Measurements from ENCODE around the gene PCDHB3.
A peak's percentile ranks its signal among the peaks of the same experiment; 100 is the strongest.

The PCDHB3 gene

DNA sequence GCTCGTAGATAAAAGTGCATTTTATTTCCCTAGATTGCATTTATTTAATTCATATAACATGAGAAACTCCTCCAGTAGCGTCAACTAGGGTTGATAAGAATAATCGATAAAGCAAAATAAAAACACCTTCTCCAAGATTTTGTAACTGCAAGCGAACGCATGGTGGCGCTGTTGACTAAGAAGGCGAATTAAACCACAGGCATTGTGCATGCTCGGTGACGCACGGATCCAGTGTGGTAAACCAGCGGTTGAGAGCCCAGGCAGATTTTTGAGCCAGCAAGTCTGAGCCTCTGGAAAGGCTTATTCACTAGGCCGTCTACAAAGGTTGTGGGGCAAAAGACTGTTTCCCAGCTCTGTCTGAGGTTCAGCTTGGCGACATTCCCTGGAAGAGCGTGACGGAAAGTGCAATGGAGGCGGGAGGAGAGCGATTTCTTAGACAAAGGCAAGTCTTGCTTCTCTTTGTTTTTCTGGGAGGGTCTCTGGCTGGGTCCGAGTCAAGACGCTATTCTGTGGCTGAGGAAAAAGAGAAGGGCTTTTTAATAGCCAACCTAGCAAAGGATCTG, at the start of gene PCDHB3:
TSS of gene PCDHB3 (plus strand) at position 231 of the 563 bp plus-strand sequence. CDS start at position 408, 177 bp downstream.
- TF ChIP-seq, protein P1, sequence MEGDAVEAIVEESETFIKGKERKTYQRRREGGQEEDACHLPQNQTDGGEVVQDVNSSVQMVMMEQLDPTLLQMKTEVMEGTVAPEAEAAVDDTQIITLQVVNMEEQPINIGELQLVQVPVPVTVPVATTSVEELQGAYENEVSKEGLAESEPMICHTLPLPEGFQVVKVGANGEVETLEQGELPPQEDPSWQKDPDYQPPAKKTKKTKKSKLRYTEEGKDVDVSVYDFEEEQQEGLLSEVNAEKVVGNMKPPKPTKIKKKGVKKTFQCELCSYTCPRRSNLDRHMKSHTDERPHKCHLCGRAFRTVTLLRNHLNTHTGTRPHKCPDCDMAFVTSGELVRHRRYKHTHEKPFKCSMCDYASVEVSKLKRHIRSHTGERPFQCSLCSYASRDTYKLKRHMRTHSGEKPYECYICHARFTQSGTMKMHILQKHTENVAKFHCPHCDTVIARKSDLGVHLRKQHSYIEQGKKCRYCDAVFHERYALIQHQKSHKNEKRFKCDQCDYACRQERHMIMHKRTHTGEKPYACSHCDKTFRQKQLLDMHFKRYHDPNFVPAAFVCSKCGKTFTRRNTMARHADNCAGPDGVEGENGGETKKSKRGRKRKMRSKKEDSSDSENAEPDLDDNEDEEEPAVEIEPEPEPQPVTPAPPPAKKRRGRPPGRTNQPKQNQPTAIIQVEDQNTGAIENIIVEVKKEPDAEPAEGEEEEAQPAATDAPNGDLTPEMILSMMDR (IDR thresholded peaks at IDR 0.05; ENCODE audit: low read depth, low read length, missing control alignments) = peak; percentile 32
- DNase-seq (ENCODE audit: low read depth) = no peak

GRCh38 chr5:141050622-141051520, 49.4 kb upstream of the PCDHB3 start, which contains the start of gene PCDHB1:
Gene PCDHB1, plus strand, starts transcription at chr5:141051374. Its CDS starts 97 bp downstream, at chr5:141051471.
- TF ChIP-seq, protein P1 (IDR thresholded peaks at IDR 0.05; ENCODE audit: low read depth, low read length, missing control alignments) = no peak
- no peak within 1 kb of the TSS for H3K4me3 ChIP-seq (ENCODE audit: low read depth, low read length)
- DNase-seq (ENCODE audit: low read depth) = no peak

More for the DNA sequence above, at the start of gene PCDHB3:
- H3K4me3 ChIP-seq (ENCODE audit: low read depth, low read length) = no peak within 1 kb of the TSS

DNA sequence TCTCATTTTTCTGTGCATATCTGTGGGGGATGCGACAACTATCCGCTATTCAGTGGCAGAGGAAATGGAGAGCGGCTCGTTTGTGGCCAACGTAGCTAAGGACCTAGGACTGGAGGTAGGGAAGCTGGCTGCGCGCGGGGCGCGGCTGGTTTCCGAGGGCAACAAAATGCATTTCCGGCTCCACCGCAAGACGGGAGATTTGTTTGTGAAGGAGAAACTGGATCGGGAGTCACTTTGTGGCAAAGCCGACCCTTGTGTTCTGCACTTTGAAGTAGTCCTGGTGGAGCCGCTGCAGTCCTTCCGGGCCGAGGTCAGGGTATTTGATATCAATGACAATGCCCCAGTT, 48.8 kb upstream of the PCDHB3 start:
- no peak overlapping the region for H3K4me3 ChIP-seq (ENCODE audit: low read depth, low read length)
- DNase-seq (ENCODE audit: low read depth) = no peak
- TF ChIP-seq, protein P1 (IDR thresholded peaks at IDR 0.05; ENCODE audit: low read depth, low read length, missing control alignments) = no peak

- TF ChIP-seq, protein P1 (IDR thresholded peaks at IDR 0.05; ENCODE audit: low read depth, low read length, missing control alignments) = no peak
- no peak overlapping the region for H3K4me3 ChIP-seq (ENCODE audit: low read depth, low read length)
- DNase-seq (ENCODE audit: low read depth) = no peak
Observed at GRCh38 chr5:141077826-141078225, 22.4 kb upstream of the PCDHB3 start.

- TF ChIP-seq, protein P1 (IDR thresholded peaks at IDR 0.05; ENCODE audit: low read depth, low read length, missing control alignments) = no peak
- no peak overlapping the region for H3K4me3 ChIP-seq (ENCODE audit: low read depth, low read length)
- no peak for DNase-seq (ENCODE audit: low read depth)
Observed at GRCh38 chr5:141082228-141082627, 18.0 kb upstream of the PCDHB3 start.

- H3K4me3 ChIP-seq (ENCODE audit: low read depth, low read length) = no peak overlapping the region
- DNase-seq (ENCODE audit: low read depth) = no peak
- TF ChIP-seq, protein P1 (IDR thresholded peaks at IDR 0.05; ENCODE audit: low read depth, low read length, missing control alignments) = no peak
Observed at GRCh38 chr5:141084487-141084989, 15.7 kb upstream of the PCDHB3 start.

All from GM12864 (cell line).